Lung microvascular endothelial cell (primary cell): ENCODE data around the gene FLT3LG. TPM values are rescaled to one million over a fixed set of nuclear protein-coding genes. Genes with fewer than 3 reads are reported as not detected.
A peak's percentile ranks its signal among the peaks of the same experiment; 100 is the strongest.

ENCODE experiments used
- DNase-seq, 2 donors: peaks; one replicate each; pipeline versions ENCODE4 v3.0.0 to v3.0.0-alpha.2; 2010; ENCODE audit warnings: low read depth in 2 of 2
- total RNA-seq: library from RNA; depleted of rRNA; stranded (reverse); fragments of >200 nt; gene quantifications from 2 replicates; pipeline ENCODE4 v1.2.1, GENCODE V29; 2014

Gene FLT3LG
- 0.79 and 0.87 TPM in 2 replicates for total RNA-seq

- peak; percentile 78 to 79 for DNase-seq
Measured at GRCh38 chr19:49473868-49474541, at the start of gene FLT3LG. Gene FLT3LG, plus strand, starts transcription at chr19:49474215. Its CDS starts 425 bp downstream, at chr19:49474640.

- DNase-seq = no peak
Measured at GRCh38 chr19:49425178-49425577, 48.8 kb upstream of the FLT3LG start, which contains the start of gene GFY. Gene GFY, plus strand, starts transcription at chr19:49425388. Its CDS starts 1,043 bp downstream, at chr19:49426431.

GRCh38 chr19:49425922-49426592, 48.0 kb upstream of the FLT3LG start:
- DNase-seq = no peak

GRCh38 chr19:49427339-49427738, 46.7 kb upstream of the FLT3LG start:
- DNase-seq = no peak

GRCh38 chr19:49427855-49428546, 46.0 kb upstream of the FLT3LG start:
- no peak for DNase-seq

- DNase-seq = no peak
Measured at GRCh38 chr19:49428547-49429451, 45.2 kb upstream of the FLT3LG start.

GRCh38 chr19:49430172-49430677, 43.8 kb upstream of the FLT3LG start:
- DNase-seq = no peak

GRCh38 chr19:49430678-49431329, 43.2 kb upstream of the FLT3LG start:
- peak in 1 of 2 donors; percentile 16 for DNase-seq

- DNase-seq = no peak
Measured at GRCh38 chr19:49431330-49431749, 42.7 kb upstream of the FLT3LG start.

GRCh38 chr19:49432141-49433073, 41.6 kb upstream of the FLT3LG start:
- DNase-seq = no peak

- DNase-seq = no peak
Measured at GRCh38 chr19:49433240-49433901, 40.6 kb upstream of the FLT3LG start.

GRCh38 chr19:49434907-49435583, 39.0 kb upstream of the FLT3LG start:
- DNase-seq = peak in 1 of 2 donors; percentile 13

GRCh38 chr19:49435670-49436069, 38.3 kb upstream of the FLT3LG start:
- no peak for DNase-seq

- DNase-seq = peak; percentile 20 to 34
Measured at GRCh38 chr19:49436381-49437017, 37.5 kb upstream of the FLT3LG start.

GRCh38 chr19:49437231-49437630, 36.8 kb upstream of the FLT3LG start:
- no peak for DNase-seq

GRCh38 chr19:49438261-49438660, 35.8 kb upstream of the FLT3LG start:
- DNase-seq = no peak

- DNase-seq = no peak
Measured at GRCh38 chr19:49439836-49440235, 34.2 kb upstream of the FLT3LG start.
